ENCODE data around the gene STRIP1.

DNA sequence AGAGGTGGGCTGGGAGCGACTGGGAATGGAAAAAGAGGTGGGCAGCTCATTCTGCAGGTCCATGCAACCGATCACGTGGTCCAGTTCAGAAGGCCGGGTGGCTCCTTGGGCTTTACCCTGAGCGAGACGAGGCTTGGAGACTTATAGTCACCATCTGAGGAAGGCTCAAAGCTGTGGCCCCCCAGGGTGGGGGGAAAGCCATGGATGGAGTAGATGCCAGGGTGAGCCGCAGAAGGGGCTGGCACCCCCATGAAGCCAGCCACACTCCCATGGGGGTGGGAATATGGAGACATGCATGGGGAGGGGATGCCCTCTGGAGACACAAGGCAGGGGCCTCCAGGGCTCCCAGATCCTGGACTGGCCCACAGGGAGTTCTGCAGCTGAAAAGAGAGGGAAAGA is 26.2 kb downstream of the STRIP1 start:
- TF ChIP-seq, protein P1, sequence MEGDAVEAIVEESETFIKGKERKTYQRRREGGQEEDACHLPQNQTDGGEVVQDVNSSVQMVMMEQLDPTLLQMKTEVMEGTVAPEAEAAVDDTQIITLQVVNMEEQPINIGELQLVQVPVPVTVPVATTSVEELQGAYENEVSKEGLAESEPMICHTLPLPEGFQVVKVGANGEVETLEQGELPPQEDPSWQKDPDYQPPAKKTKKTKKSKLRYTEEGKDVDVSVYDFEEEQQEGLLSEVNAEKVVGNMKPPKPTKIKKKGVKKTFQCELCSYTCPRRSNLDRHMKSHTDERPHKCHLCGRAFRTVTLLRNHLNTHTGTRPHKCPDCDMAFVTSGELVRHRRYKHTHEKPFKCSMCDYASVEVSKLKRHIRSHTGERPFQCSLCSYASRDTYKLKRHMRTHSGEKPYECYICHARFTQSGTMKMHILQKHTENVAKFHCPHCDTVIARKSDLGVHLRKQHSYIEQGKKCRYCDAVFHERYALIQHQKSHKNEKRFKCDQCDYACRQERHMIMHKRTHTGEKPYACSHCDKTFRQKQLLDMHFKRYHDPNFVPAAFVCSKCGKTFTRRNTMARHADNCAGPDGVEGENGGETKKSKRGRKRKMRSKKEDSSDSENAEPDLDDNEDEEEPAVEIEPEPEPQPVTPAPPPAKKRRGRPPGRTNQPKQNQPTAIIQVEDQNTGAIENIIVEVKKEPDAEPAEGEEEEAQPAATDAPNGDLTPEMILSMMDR (IDR thresholded peaks at IDR 0.05), result no peak
- no peak for TF ChIP-seq POLR2A (IDR thresholded peaks at IDR 0.05)
